Measurements from ENCODE around the gene NFIB. TPM values are rescaled to one million over a fixed set of nuclear protein-coding genes. Genes with fewer than 3 reads are reported as not detected.

NFIB gene
- total and polyA plus RNA-seq, 2 of the 13 experiments (the other 11 are each of a cell fraction or from before 2014, with no cell fraction given): 0.98 to 4.6 TPM

GRCh38 chr9:14315875-14316601 lies 2.1 kb upstream of the NFIB start (continued):
- TF ChIP-seq, protein P1, sequence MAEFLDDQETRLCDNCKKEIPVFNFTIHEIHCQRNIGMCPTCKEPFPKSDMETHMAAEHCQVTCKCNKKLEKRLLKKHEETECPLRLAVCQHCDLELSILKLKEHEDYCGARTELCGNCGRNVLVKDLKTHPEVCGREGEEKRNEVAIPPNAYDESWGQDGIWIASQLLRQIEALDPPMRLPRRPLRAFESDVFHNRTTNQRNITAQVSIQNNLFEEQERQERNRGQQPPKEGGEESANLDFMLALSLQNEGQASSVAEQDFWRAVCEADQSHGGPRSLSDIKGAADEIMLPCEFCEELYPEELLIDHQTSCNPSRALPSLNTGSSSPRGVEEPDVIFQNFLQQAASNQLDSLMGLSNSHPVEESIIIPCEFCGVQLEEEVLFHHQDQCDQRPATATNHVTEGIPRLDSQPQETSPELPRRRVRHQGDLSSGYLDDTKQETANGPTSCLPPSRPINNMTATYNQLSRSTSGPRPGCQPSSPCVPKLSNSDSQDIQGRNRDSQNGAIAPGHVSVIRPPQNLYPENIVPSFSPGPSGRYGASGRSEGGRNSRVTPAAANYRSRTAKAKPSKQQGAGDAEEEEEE (CRISPR knock-in tag; IDR thresholded peaks at IDR 0.05; ENCODE audit: borderline replicate concordance): no peak
- TF ChIP-seq GRHL1 (CRISPR knock-in tag; conservative IDR thresholded peaks at IDR 0.05) (no peak), KDM4B (CRISPR knock-in tag; IDR thresholded peaks at IDR 0.05) (no peak), NFE2 (CRISPR knock-in tag; IDR thresholded peaks at IDR 0.05) (no peak), ZNF652 (CRISPR knock-in tag; IDR thresholded peaks at IDR 0.05; ENCODE audit: borderline replicate concordance, low read depth) (peak; percentile 91), KDM5B (CRISPR knock-in tag; IDR thresholded peaks at IDR 0.05; ENCODE audit: borderline replicate concordance) (0 out of 2 replicates have a peak, but pooled peaks have one; percentile 42), GPN1 (CRISPR knock-in tag; IDR thresholded peaks at IDR 0.05; ENCODE audit: borderline replicate concordance) (no peak), EZH2 (conservative IDR thresholded peaks at IDR 0.05; ENCODE audit: low read depth, low read length) (no peak), ZNF569 (CRISPR knock-in tag; IDR thresholded peaks at IDR 0.05; ENCODE audit: borderline replicate concordance) (no peak), ZNF646 (CRISPR knock-in tag; IDR thresholded peaks at IDR 0.05) (no peak), ZSCAN25 (CRISPR knock-in tag; IDR thresholded peaks at IDR 0.05) (no peak), GMEB2 (CRISPR knock-in tag; IDR thresholded peaks at IDR 0.05; ENCODE audit: low read depth) (no peak), POLR2A (IDR thresholded peaks at IDR 0.05; ENCODE audit: insufficient read depth in 1 of 2, low read depth in 2 of 2, low read length in 2 of 2) (0 out of 4 replicates have a peak, but pooled peaks of 1 of the 2 experiments have one; percentile 8), TEAD2 (CRISPR knock-in tag; IDR thresholded peaks at IDR 0.05) (no peak), KDM5A (IDR thresholded peaks at IDR 0.05; ENCODE audit: borderline replicate concordance, low read length) (no peak), ZFAT (CRISPR knock-in tag; conservative IDR thresholded peaks at IDR 0.05) (no peak), NR2F2 (IDR thresholded peaks at IDR 0.05; ENCODE audit: borderline replicate concordance, low read depth) (no peak), ZNF773 (CRISPR knock-in tag; IDR thresholded peaks at IDR 0.05; ENCODE audit: borderline replicate concordance) (no peak), ZBTB38 (CRISPR knock-in tag; IDR thresholded peaks at IDR 0.05) (no peak)

Measured in HepG2 (cell line).